Tibial artery (tissue), 4 donors: ENCODE measurements around the gene DNAJC3.
"Not testable (repeated sequence)": the region's sequence is repeated elsewhere in the genome, so short reads cannot be mapped to it uniquely, and the experiment has no call there.

ENCODE experiments used
- DNase-seq, 2 donors: peaks; one replicate each; pipeline ENCODE4 v3.0.0-alpha.2; 2019
- H3K27ac ChIP-seq, 2 donors: fragments of 200-600 bp; sonication (generic) in 1 of 2; 1 replicate in 1 of 2; 2 replicates in 1 of 2; pipeline ENCODE4 v1.5.1; 2018 to 2019; ENCODE audit warnings: mild to moderate bottlenecking in 1 of 2
- H3K27me3 ChIP-seq, 2 donors: fragments of 200-600 bp; sonication (generic) in 1 of 2; one replicate each; pipeline versions ENCODE4 v1.5.1 to v1.6.0; 2016 to 2019
- H3K36me3 ChIP-seq, 3 donors: fragments of 200-600 bp; sonication (generic) in 2 of 3; one replicate each; pipeline ENCODE4 v1.5.1; 2016 to 2019; ENCODE audit warnings: mild to moderate bottlenecking in 2 of 3
- H3K4me1 ChIP-seq, 4 donors: fragments of 200-600 bp; sonication (generic) in 2 of 4; 1 replicate in 3 of 4; 2 replicates in 1 of 4; pipeline ENCODE4 v1.5.1; 2016 to 2019
- H3K4me3 ChIP-seq, 2 donors: fragments of 200-600 bp; sonication (generic) in 1 of 2; 1 replicate in 1 of 2; 2 replicates in 1 of 2; pipeline ENCODE4 v1.5.1; 2018 to 2019; ENCODE audit warnings: mild to moderate bottlenecking in 2 of 2
- H3K9me3 ChIP-seq, 3 donors: fragments of 200-600 bp; sonication (generic) in 1 of 3; one replicate each; pipeline ENCODE4 v1.5.1; 2016 to 2019
- CTCF ChIP-seq, 2 experiments: fragments of 200-600 bp in 1 of 2; fragments of 450-650 bp in 1 of 2; IDR thresholded peaks; one replicate each; pipeline ENCODE4 v1.5.1; 2017 to 2019; ENCODE audit warnings: antibody characterized with exemption in 2 of 2, mild to moderate bottlenecking in 1 of 2, moderate library complexity in 1 of 2
- intact Hi-C: fragments of 100-400 bp; cut with DNase I; formaldehyde crosslinking; loops from one replicate; pipeline ENCODE4 v1.15.0; 2023; ENCODE audit warnings: low total_unique reads

Gene DNAJC3

GRCh38 chr13:95676105-95676761, 706 bp upstream of the DNAJC3 start:
- Histone ChIP-seq H3K36me3 (peaks cover 0 to 7% (median 5%) of the 10 kb centered on the region in 3 donors), H3K9me3 (peaks cover 0 to 25% (median 10%) of the 10 kb centered on the region in 3 donors), H3K4me3 (peak overlapping the region; percentile 75 to 85), H3K4me1 (peaks cover 0 to 32% (median 10%) of the 10 kb centered on the region in 4 donors), H3K27me3 (no peaks in the 10 kb centered on the region), H3K27ac (peak overlapping the region; percentile 90 to 97)
- TF ChIP-seq CTCF (IDR thresholded peaks at IDR 0.05) = no peak
- intact Hi-C loops = no loop called here
- no peak for DNase-seq

GRCh38 chr13:95677564-95678266, 776 bp downstream of the DNAJC3 start:
- intact Hi-C loops = no loop called here
- Histone ChIP-seq H3K4me3 (peak overlapping the region; percentile 75 to 85), H3K27ac (peak overlapping the region; percentile 90 to 97), H3K27me3 (no peaks in the 10 kb centered on the region), H3K9me3 (peaks cover 0 to 13% (median 5%) of the 10 kb centered on the region in 3 donors), H3K36me3 (no peaks in the 10 kb centered on the region), H3K4me1 (peaks cover 0 to 46% (median 14%) of the 10 kb centered on the region in 4 donors)
- no peak for TF ChIP-seq CTCF (IDR thresholded peaks at IDR 0.05)
- peak in 1 of 2 donors; percentile 81 for DNase-seq

GRCh38 chr13:95678967-95679366, 2.0 kb downstream of the DNAJC3 start:
- Histone ChIP-seq H3K4me3 (peak overlapping the region; percentile 75 to 85), H3K9me3 (peaks cover 0 to under 1% (median 0%) of the 10 kb centered on the region in 3 donors), H3K27ac (peak overlapping the region in 1 of 2 donors; percentile 97), H3K36me3 (no peaks in the 10 kb centered on the region), H3K4me1 (peaks cover 0 to 52% (median 14%) of the 10 kb centered on the region in 4 donors), H3K27me3 (no peaks in the 10 kb centered on the region)
- TF ChIP-seq CTCF (IDR thresholded peaks at IDR 0.05) = no peak
- DNase-seq = no peak
- intact Hi-C loops = no loop called here

- Histone ChIP-seq H3K4me3 (no peak overlapping the region), H3K27ac (no peak overlapping the region)
- intact Hi-C loops = no loop called here
Measured at GRCh38 chr13:95679722-95680121, 2.8 kb downstream of the DNAJC3 start.

GRCh38 chr13:95684418-95684817, 7.5 kb downstream of the DNAJC3 start:
- H3K9me3 ChIP-seq = no peaks in the 10 kb centered on the region
- H3K4me3 ChIP-seq = no peak overlapping the region
- no peaks in the 10 kb centered on the region for H3K27me3 ChIP-seq
- H3K27ac ChIP-seq = no peak overlapping the region
- no peak for TF ChIP-seq CTCF (IDR thresholded peaks at IDR 0.05)
- H3K4me1 ChIP-seq = peaks cover 0 to 39% (median 8%) of the 10 kb centered on the region in 4 donors
- intact Hi-C loops = no loop called here
- DNase-seq = no peak
- no peaks in the 10 kb centered on the region for H3K36me3 ChIP-seq

More at GRCh38 chr13:95679722-95680121, 2.8 kb downstream of the DNAJC3 start:
- no peak for DNase-seq
- H3K36me3 ChIP-seq = no peaks in the 10 kb centered on the region
- no peaks in the 10 kb centered on the region for H3K9me3 ChIP-seq
- TF ChIP-seq CTCF (IDR thresholded peaks at IDR 0.05) = no peak
- no peaks in the 10 kb centered on the region for H3K27me3 ChIP-seq
- peaks cover 0 to 55% (median 17%) of the 10 kb centered on the region in 4 donors for H3K4me1 ChIP-seq

- H3K27ac ChIP-seq, H3K4me3 ChIP-seq, DNase-seq, H3K27me3 ChIP-seq, H3K36me3 ChIP-seq, intact Hi-C loops, H3K9me3 ChIP-seq: not testable (repeated sequence)
- H3K4me1 ChIP-seq = peaks cover 0 to 33% (median 8%) of the 10 kb centered on the region in 4 donors
Measured at GRCh38 chr13:95684960-95685359, 8.0 kb downstream of the DNAJC3 start.
